NCI-H82 (cell line): ENCODE measurements around the gene FBH1.
"Not testable (repeated sequence)": the region's sequence is repeated elsewhere in the genome, so short reads cannot be mapped to it uniquely, and the experiment has no call there.

Experiments
- DNase-seq: peaks from one replicate; lab custom pipeline; 2025; lab: John Stamatoyannopoulos, UW

Gene FBH1

GRCh38 chr10:5904227-5904626 lies 14.2 kb downstream of the FBH1 start:
- DNase-seq = no peak

GRCh38 chr10:5905854-5906507 lies 15.9 kb downstream of the FBH1 start:
- no peak for DNase-seq

GRCh38 chr10:5906651-5907050 lies 16.6 kb downstream of the FBH1 start:
- DNase-seq = no peak

GRCh38 chr10:5908676-5909075 lies 18.6 kb downstream of the FBH1 start:
- not testable (repeated sequence) for DNase-seq

GRCh38 chr10:5910323-5911100 lies 20.5 kb downstream of the FBH1 start:
- DNase-seq = peak; percentile 54

GRCh38 chr10:5911670-5912069 lies 21.6 kb downstream of the FBH1 start:
- no peak for DNase-seq

GRCh38 chr10:5913736-5914135 lies 23.7 kb downstream of the FBH1 start:
- DNase-seq = no peak

GRCh38 chr10:5915451-5915850 lies 25.4 kb downstream of the FBH1 start:
- DNase-seq = no peak

- DNase-seq = no peak
Observed at GRCh38 chr10:5917305-5917704, 27.3 kb downstream of the FBH1 start.

- no peak for DNase-seq
Observed at GRCh38 chr10:5918763-5919162, 28.7 kb downstream of the FBH1 start.

GRCh38 chr10:5919568-5919967 lies 29.5 kb downstream of the FBH1 start:
- no peak for DNase-seq

- DNase-seq = no peak
Observed at GRCh38 chr10:5921746-5922145, 31.7 kb downstream of the FBH1 start.

GRCh38 chr10:5924889-5925288 lies 34.8 kb downstream of the FBH1 start:
- no peak for DNase-seq

- no peak for DNase-seq
Observed at GRCh38 chr10:5927306-5927705, 37.3 kb downstream of the FBH1 start.

- DNase-seq = no peak
Observed at GRCh38 chr10:5929442-5929841, 39.4 kb downstream of the FBH1 start.

- no peak for DNase-seq
Observed at GRCh38 chr10:5930272-5930671, 40.2 kb downstream of the FBH1 start.

- DNase-seq = no peak
Observed at GRCh38 chr10:5932345-5932744, 42.3 kb downstream of the FBH1 start.

GRCh38 chr10:5933909-5934546 lies 44.0 kb downstream of the FBH1 start:
- no peak for DNase-seq

- no peak for DNase-seq
Observed at GRCh38 chr10:5935628-5936027, 45.6 kb downstream of the FBH1 start.

GRCh38 chr10:5937016-5937415 lies 47.0 kb downstream of the FBH1 start:
- no peak for DNase-seq

- DNase-seq = no peak
Observed at GRCh38 chr10:5938291-5938690, 48.2 kb downstream of the FBH1 start.

GRCh38 chr10:5940807-5941218 lies 50.8 kb downstream of the FBH1 start:
- DNase-seq = no peak

GRCh38 chr10:5941579-5941978 lies 51.5 kb downstream of the FBH1 start:
- DNase-seq = no peak
